ENCODE measurements around the gene ECHDC3.

DNA sequence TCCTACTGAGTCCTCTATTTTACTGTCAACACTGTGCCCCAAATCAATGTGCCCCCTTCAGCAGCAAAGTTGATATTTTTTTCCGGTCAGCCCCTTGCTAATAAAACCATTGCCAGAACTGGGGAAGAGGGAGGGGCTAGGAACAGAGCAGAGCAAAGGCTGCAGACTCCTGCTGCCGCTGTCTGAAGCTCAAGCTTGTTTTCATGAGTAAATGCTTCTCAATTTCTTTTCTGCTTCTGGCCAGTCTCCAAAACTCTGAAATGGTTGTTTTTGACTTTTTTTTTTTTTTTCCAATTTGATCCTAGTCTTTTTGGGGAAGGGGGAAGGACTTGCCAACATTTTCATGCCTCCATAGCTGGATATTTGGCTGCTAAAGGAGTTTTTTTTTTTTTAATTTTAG lies 54.3 kb downstream of the ECHDC3 start:
- TF ChIP-seq, protein P1, sequence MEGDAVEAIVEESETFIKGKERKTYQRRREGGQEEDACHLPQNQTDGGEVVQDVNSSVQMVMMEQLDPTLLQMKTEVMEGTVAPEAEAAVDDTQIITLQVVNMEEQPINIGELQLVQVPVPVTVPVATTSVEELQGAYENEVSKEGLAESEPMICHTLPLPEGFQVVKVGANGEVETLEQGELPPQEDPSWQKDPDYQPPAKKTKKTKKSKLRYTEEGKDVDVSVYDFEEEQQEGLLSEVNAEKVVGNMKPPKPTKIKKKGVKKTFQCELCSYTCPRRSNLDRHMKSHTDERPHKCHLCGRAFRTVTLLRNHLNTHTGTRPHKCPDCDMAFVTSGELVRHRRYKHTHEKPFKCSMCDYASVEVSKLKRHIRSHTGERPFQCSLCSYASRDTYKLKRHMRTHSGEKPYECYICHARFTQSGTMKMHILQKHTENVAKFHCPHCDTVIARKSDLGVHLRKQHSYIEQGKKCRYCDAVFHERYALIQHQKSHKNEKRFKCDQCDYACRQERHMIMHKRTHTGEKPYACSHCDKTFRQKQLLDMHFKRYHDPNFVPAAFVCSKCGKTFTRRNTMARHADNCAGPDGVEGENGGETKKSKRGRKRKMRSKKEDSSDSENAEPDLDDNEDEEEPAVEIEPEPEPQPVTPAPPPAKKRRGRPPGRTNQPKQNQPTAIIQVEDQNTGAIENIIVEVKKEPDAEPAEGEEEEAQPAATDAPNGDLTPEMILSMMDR (IDR thresholded peaks at IDR 0.05) = no peak
- no peak for TF ChIP-seq POLR2AphosphoS5 (IDR thresholded peaks at IDR 0.05)

All from breast epithelium (tissue), 3 donors.